A549 (cell line): ENCODE results near the gene PAGR1. TPM values are rescaled to one million over a fixed set of nuclear protein-coding genes. Genes with fewer than 3 reads are reported as not detected.

ENCODE experiments used
- ATAC-seq, 2 experiments: fragments of 200-7000 bp in 1 of 2; fragments of >200 bp in 1 of 2; cut with Nextera tagmentation in 1 of 2; cut with Tn5 transposase in 1 of 2; 3 replicates each; pipeline versions ENCODE4 v1.8.0 to v1.9.1; 2018 to 2020; ENCODE audit warnings: mild to moderate bottlenecking in 1 of 2, moderate library complexity in 1 of 2
- CTCF ChIA-PET: fragments of 300-600 bp; sonication (Branson Sonifier 250); formaldehyde crosslinking; extraction: SDS; loops from one replicate; lab custom pipeline; 2021; ENCODE audit warnings: antibody characterized with exemption, inconsistent platforms; lab: Yijun Ruan, JAX
- POLR2A ChIA-PET: fragments of 350-600 bp; formaldehyde crosslinking; extraction: SDS; loops from one replicate; lab custom pipeline; 2021; ENCODE audit warnings: antibody characterized with exemption, inconsistent platforms; lab: Yijun Ruan, JAX
- DNase-seq, 2 experiments: peaks; one replicate each; pipeline versions ENCODE4 v3.0.0 to v3.0.0-alpha.2; 2011 to 2016; ENCODE audit warnings: low read depth in 1 of 2, low spot score in 1 of 2
- FAIRE-seq: peaks from 2 replicates; lab custom pipeline; 2011; peaks lifted over from hg19 to GRCh38; lab: Jason Lieb, UNC
- H3K27ac ChIP-seq, 2 experiments: fragments of >200 bp; sonication (Bioruptor Twin); formaldehyde crosslinking; 3 replicates each; pipeline ENCODE4 v1.5.1; 2016 to 2017
- H3K4me1 ChIP-seq: fragments of >200 bp; sonication (Bioruptor Twin); formaldehyde crosslinking; 3 replicates; pipeline ENCODE4 v1.6.1; 2016
- H3K4me2 ChIP-seq: fragments of >200 bp; sonication (Bioruptor Twin); formaldehyde crosslinking; 3 replicates; pipeline ENCODE4 v1.6.1; 2016
- H3K4me3 ChIP-seq: fragments of >200 bp; sonication (Bioruptor Twin); formaldehyde crosslinking; 3 replicates; pipeline ENCODE4 v1.5.1; 2016
- H3K9me3 ChIP-seq: fragments of >200 bp; sonication (Bioruptor Twin); formaldehyde crosslinking; 3 replicates; pipeline ENCODE4 v1.6.1; 2016
- CBX2 ChIP-seq: fragments of 200-600 bp; sonication (generic); IDR thresholded peaks from 2 replicates; pipeline ENCODE4 v1.6.1; 2016; ENCODE audit warnings: low read depth, mild to moderate bottlenecking, borderline replicate concordance
- CHD4 ChIP-seq: fragments of 200-600 bp; sonication (generic); IDR thresholded peaks from 2 replicates; pipeline ENCODE4 v1.6.1; 2016; ENCODE audit warnings: antibody characterized with exemption, mild to moderate bottlenecking, borderline replicate concordance
- CTCF ChIP-seq: fragments of >200 bp; sonication (Bioruptor Twin); formaldehyde crosslinking; IDR thresholded peaks from 3 replicates; pipeline ENCODE4 v1.5.1; 2016
- EHF ChIP-seq: fragments of 250-450 bp; sonication (Bioruptor Pico); IDR thresholded peaks from 2 replicates; pipeline ENCODE4 v1.5.0; 2020; ENCODE audit warnings: mild to moderate bottlenecking
- EP300 ChIP-seq, 2 experiments: fragments of >200 bp; sonication (Bioruptor Twin); formaldehyde crosslinking; IDR thresholded peaks; 2 replicates in 1 of 2; 3 replicates in 1 of 2; pipeline ENCODE4 v1.6.1; 2016 to 2017
- FOSB ChIP-seq: fragments of 250-450 bp; sonication (Bioruptor Pico); IDR thresholded peaks from 2 replicates; pipeline ENCODE4 v1.5.0; 2020; ENCODE audit warnings: mild to moderate bottlenecking, moderate library complexity
- FOXS1 ChIP-seq: fragments of 250-450 bp; sonication (Bioruptor Pico); IDR thresholded peaks from 2 replicates; pipeline ENCODE4 v1.5.0; 2020; ENCODE audit warnings: mild to moderate bottlenecking, moderate library complexity
- GATA3 ChIP-seq: IDR thresholded peaks from 2 replicates; pipeline ENCODE4 v1.6.1; 2012; ENCODE audit warnings: borderline replicate concordance
- HDAC2 ChIP-seq: fragments of 200-600 bp; sonication (generic); IDR thresholded peaks from 2 replicates; pipeline ENCODE4 v1.6.1; 2016
- HEYL ChIP-seq: fragments of 250-450 bp; sonication (Bioruptor Pico); IDR thresholded peaks from 2 replicates; pipeline ENCODE4 v1.8.0; 2021; ENCODE audit warnings: mild to moderate bottlenecking, moderate library complexity
- JUNB ChIP-seq: fragments of >200 bp; sonication (Bioruptor Twin); formaldehyde crosslinking; IDR thresholded peaks from 2 replicates; pipeline ENCODE4 v1.6.1; 2016
- KDM1A ChIP-seq: fragments of 200-600 bp; sonication (generic); IDR thresholded peaks from 2 replicates; pipeline ENCODE4 v1.6.1; 2016; ENCODE audit warnings: low read depth, mild to moderate bottlenecking
- KDM5A ChIP-seq: fragments of 200-600 bp; sonication (generic); IDR thresholded peaks from 2 replicates; pipeline ENCODE4 v1.6.1; 2016; ENCODE audit warnings: antibody characterized with exemption, mild to moderate bottlenecking
- MAFK ChIP-seq: fragments of 450-650 bp; IDR thresholded peaks from 2 replicates; pipeline ENCODE4 v1.6.1; 2014; ENCODE audit not compliant: partially characterized antibody
- MAX ChIP-seq: IDR thresholded peaks from 2 replicates; pipeline ENCODE4 v1.6.1; 2012
- NFE2L2 ChIP-seq: fragments of 150-350 bp; conservative IDR thresholded peaks from 2 replicates; pipeline ENCODE4 v1.6.1; 2014; ENCODE audit warnings: low read length
- NPAS2 ChIP-seq: fragments of 250-450 bp; sonication (Bioruptor Pico); IDR thresholded peaks from 2 replicates; pipeline ENCODE4 v1.8.0; 2022; ENCODE audit warnings: mild to moderate bottlenecking, moderate library complexity, borderline replicate concordance
- NR3C1 ChIP-seq: fragments of >200 bp; sonication (Bioruptor Twin); formaldehyde crosslinking; IDR thresholded peaks from 3 replicates; pipeline ENCODE4 v1.6.1; 2017
- POLR2AphosphoS2 ChIP-seq: conservative IDR thresholded peaks from 2 replicates; pipeline ENCODE4 v1.6.1; 2012; ENCODE audit warnings: low read length, improper control_type of control experiment, inconsistent platforms
- RAD21 ChIP-seq, 2 experiments: fragments of >200 bp in 1 of 2; sonication (Bioruptor Twin) in 1 of 2; formaldehyde crosslinking in 1 of 2; IDR thresholded peaks in 1 of 2; conservative IDR thresholded peaks in 1 of 2; 2 replicates in 1 of 2; 3 replicates in 1 of 2; pipeline ENCODE4 v1.6.1; 2012 to 2018; ENCODE audit warnings: inconsistent platforms in 1 of 2
- RFX5 ChIP-seq: fragments of 450-650 bp; IDR thresholded peaks from 2 replicates; pipeline ENCODE4 v1.7.1; 2014; ENCODE audit warnings: antibody characterized with exemption, mild to moderate bottlenecking, moderate library complexity
- RNF2 ChIP-seq: fragments of 200-600 bp; sonication (generic); IDR thresholded peaks from 2 replicates; pipeline ENCODE4 v1.6.1; 2016; ENCODE audit warnings: low read depth, mild to moderate bottlenecking, antibody characterized with exemption, moderate library complexity, borderline replicate concordance
- SMC3 ChIP-seq: fragments of >200 bp; sonication (Bioruptor Twin); formaldehyde crosslinking; IDR thresholded peaks from 3 replicates; pipeline ENCODE4 v1.6.1; 2018; ENCODE audit warnings: inconsistent platforms
- SREBF2 ChIP-seq: fragments of 450-650 bp; IDR thresholded peaks from 2 replicates; pipeline ENCODE4 v1.6.1; 2014; ENCODE audit warnings: mild to moderate bottlenecking, moderate library complexity
- TP53 ChIP-seq: fragments of 250-450 bp; sonication (Bioruptor Pico); IDR thresholded peaks from 2 replicates; pipeline ENCODE4 v1.5.0; 2021; ENCODE audit warnings: mild to moderate bottlenecking, moderate library complexity
- ZNF302 ChIP-seq: fragments of 250-450 bp; sonication (Bioruptor Pico); IDR thresholded peaks from 2 replicates; pipeline ENCODE4 v1.9.0; 2021; ENCODE audit warnings: inconsistent platforms, mild to moderate bottlenecking, moderate library complexity
- WGBS: methylation state at CpG from one replicate; pipeline ENCODE4 v1.1.6; 2017; ENCODE audit errors: missing lambda C conversion rate; 5-methylcytosine and 5-hydroxymethylcytosine counted together
- polyA plus RNA-seq, 4 experiments: library from polyadenylated mRNA; depleted of rRNA in 3 of 4; stranded (reverse); fragments of >200 nt; fragmentation: RNase III in 1 of 4; extraction: RNeasy Plus Mini Kit Qiagen cat#74134 plus additional on column Dnase treatment in 1 of 4; gene quantifications; 2 replicates in 3 of 4; 3 replicates in 1 of 4; pipeline ENCODE4 v1.2.3, GENCODE V29; 2011 to 2017
- TF ChIP-seq, protein P1 (sequence below): fragments of >200 bp; sonication (Bioruptor Twin); formaldehyde crosslinking; IDR thresholded peaks from 2 replicates; pipeline ENCODE4 v1.6.1; 2016
- TF ChIP-seq, protein P2 (sequence below): fragments of 450-650 bp; IDR thresholded peaks from 2 replicates; pipeline ENCODE4 v1.6.1; 2014; ENCODE audit warnings: antibody characterized with exemption
- TF ChIP-seq, protein P3 (sequence below): fragments of 250-450 bp; sonication (Bioruptor Pico); IDR thresholded peaks from 2 replicates; pipeline ENCODE4 v1.5.0; 2020; ENCODE audit warnings: low read depth, mild to moderate bottlenecking, moderate library complexity

The PAGR1 gene
- polyA plus RNA-seq, 2 of the 4 experiments (the other 2 are of a cell fraction), result 26.7 to 44.5 TPM

DNA sequence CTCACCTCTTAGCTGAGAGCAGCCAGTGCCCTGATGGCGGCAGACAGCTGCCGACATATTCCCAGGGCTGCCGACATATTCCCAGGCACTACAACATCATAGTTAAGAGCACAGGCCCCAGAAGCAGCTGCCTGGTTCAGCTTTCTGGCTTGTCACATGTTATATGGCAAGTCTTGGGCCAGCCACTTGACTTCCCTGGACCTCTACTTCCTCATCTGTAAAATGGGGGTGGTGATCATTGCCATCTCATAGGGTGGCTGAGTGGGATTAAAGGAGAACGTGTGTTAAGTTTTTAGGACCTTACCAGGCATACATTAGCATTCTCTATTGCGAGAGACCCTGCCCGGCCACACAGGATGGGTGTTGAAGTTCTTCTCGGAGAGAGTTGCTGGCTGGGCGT lies 28.0 kb downstream of the PAGR1 start (continued):
- TF ChIP-seq, protein P1, sequence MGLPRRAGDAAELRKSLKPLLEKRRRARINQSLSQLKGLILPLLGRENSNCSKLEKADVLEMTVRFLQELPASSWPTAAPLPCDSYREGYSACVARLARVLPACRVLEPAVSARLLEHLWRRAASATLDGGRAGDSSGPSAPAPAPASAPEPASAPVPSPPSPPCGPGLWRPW, result no peak
- TF ChIP-seq, all 56 proteins: peak for 0

DNA sequence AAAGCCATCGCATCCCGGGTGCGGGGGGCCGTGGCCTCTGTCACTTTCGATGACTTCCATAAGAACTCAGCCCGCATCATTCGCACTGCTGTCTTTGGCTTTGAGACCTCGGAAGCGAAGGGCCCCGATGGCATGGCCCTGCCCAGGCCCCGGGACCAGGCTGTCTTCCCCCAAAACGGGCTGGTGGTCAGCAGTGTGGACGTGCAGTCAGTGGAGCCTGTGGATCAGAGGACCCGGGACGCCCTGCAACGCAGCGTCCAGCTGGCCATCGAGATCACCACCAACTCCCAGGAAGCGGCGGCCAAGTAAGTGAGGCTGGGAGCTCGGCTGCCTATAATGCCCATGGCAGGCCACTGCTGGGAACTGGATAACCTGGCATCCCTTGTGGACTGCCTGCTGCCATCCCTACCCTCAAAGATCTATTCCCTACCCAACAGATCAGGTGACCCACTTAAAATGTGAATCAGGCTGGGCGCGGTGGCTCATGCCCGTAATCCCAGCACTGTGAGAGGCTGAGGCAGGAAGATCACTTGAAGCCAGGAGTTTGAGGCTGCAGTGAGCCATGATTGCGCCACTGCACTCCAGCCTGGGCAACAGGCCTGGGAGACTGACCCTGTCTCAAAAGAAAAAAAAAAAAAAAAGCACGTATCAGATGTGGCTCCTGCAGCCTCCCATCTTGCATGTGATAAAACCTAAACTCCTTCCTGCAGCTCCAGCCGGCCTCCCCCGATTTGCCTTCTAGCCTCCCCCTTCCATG lies 28.8 kb downstream of the PAGR1 start:
- ATAC-seq (no peak), FAIRE-seq (no peak), DNase-seq (no peak)
- 88% methylated on average over 27 of the region's 28 CpGs for WGBS
- H3K9me3 ChIP-seq, result no peaks in the 10 kb centered on the region
- CTCF ChIA-PET, result interaction anchor here (1.1 to 26.2 kb wide), 3 partner anchors 26 to 178 kb away, joined by 3 to 568 read pairs (median 4); partner anchors contain the start of genes MAZ, MVP, PAGR1 and PRRT2
- TF ChIP-seq CHD4 (no peak), EHF (no peak), GATA3 (no peak), ZNF302 (no peak), TP53 (CRISPR knock-in tag) (no peak), NR3C1 (no peak), CBX2 (no peak), SREBF2 (no peak), POLR2AphosphoS2 (no peak), MAFK (no peak), FOSB (no peak), RAD21 (conservative IDR thresholded peaks at IDR 0.05 in 1 of 2, IDR thresholded peaks at IDR 0.05 in 1 of 2) (no peak), SMC3 (no peak), RNF2 (no peak), CTCF (no peak)
- TF ChIP-seq, protein P2, sequence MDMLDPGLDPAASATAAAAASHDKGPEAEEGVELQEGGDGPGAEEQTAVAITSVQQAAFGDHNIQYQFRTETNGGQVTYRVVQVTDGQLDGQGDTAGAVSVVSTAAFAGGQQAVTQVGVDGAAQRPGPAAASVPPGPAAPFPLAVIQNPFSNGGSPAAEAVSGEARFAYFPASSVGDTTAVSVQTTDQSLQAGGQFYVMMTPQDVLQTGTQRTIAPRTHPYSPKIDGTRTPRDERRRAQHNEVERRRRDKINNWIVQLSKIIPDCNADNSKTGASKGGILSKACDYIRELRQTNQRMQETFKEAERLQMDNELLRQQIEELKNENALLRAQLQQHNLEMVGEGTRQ, result no peak
- TF ChIP-seq, protein P3, sequence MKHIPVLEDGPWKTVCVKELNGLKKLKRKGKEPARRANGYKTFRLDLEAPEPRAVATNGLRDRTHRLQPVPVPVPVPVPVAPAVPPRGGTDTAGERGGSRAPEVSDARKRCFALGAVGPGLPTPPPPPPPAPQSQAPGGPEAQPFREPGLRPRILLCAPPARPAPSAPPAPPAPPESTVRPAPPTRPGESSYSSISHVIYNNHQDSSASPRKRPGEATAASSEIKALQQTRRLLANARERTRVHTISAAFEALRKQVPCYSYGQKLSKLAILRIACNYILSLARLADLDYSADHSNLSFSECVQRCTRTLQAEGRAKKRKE (CRISPR knock-in tag), result no peak
- POLR2A ChIA-PET, result interaction anchor here (0.8 kb wide), 1 partner anchor 11 kb away, joined by 3 read pairs; no protein-coding TSS in a partner anchor
- H3K4me2 ChIP-seq, result no peak overlapping the region
- H3K27ac ChIP-seq, result no peak overlapping the region
- no peaks in the 10 kb centered on the region for H3K4me1 ChIP-seq
- no peak overlapping the region for H3K4me3 ChIP-seq

DNA sequence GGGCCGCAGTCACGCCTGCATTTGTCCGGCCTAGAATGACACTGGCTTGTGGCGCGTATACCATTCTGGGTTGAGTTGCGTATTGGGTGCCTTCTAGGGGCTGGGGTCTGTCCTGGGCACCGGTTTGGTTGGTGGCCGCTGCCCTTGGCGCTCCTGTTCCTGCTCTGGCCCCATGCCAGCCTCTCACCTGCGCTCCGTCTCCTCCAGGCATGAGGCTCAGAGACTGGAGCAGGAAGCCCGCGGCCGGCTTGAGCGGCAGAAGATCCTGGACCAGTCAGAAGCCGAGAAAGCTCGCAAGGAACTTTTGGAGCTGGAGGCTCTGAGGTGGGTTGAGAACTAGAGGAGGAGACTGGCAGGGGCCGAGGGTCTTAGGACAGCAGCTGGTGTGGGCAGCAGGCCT lies 29.7 kb downstream of the PAGR1 start:
- ATAC-seq, result no peak
- WGBS, result 95% methylated on average over 18 of the region's 18 CpGs
- TF ChIP-seq, protein P1, result no peak
- TF ChIP-seq MAFK, result no peak
- TF ChIP-seq GATA3, result no peak
- TF ChIP-seq ZNF302, result no peak
- TF ChIP-seq NFE2L2, result no peak
- no peak for TF ChIP-seq EP300 (IDR thresholded peaks at IDR 0.05)
- no peak for TF ChIP-seq JUNB
- no peak for TF ChIP-seq CBX2
- TF ChIP-seq FOXS1 (CRISPR knock-in tag), result no peak
- no peak for TF ChIP-seq MAX
- TF ChIP-seq HEYL (CRISPR knock-in tag), result no peak
- TF ChIP-seq NPAS2 (CRISPR knock-in tag), result no peak
- TF ChIP-seq RFX5, result no peak
- TF ChIP-seq HDAC2, result no peak
- TF ChIP-seq KDM5A, result no peak
- no peak for TF ChIP-seq CTCF
- no peak for TF ChIP-seq KDM1A
- no peak for TF ChIP-seq RNF2

More for the DNA sequence above, 29.7 kb downstream of the PAGR1 start:
- CTCF ChIA-PET, result interaction anchor here (1.1 to 26.2 kb wide), 2 partner anchors 27 to 52 kb away, joined by 3 to 568 read pairs; partner anchors contain the start of genes MAZ, MVP, PAGR1 and PRRT2
- POLR2A ChIA-PET, result interaction anchor here (0.8 kb wide), 1 partner anchor 10 kb away, joined by 3 read pairs; no protein-coding TSS in a partner anchor
- Histone ChIP-seq H3K9me3 (no peaks in the 10 kb centered on the region), H3K4me2 (no peak overlapping the region), H3K27ac (no peak overlapping the region), H3K4me3 (no peak overlapping the region), H3K4me1 (no peaks in the 10 kb centered on the region)
- FAIRE-seq, result no peak
- no peak for DNase-seq
